Mucosa of descending colon (tissue), 3 donors: ENCODE data around the gene PIK3C2B. TPM values are rescaled to one million over a fixed set of nuclear protein-coding genes. Genes with fewer than 3 reads are reported as not detected.
"Not testable (repeated sequence)": the region's sequence is repeated elsewhere in the genome, so short reads cannot be mapped to it uniquely, and the experiment has no call there.

Experiments
- ATAC-seq: fragments of 200-7000 bp; cut with Tn5 transposase; one replicate; pipeline ENCODE4 v1.9.1; 2020; ENCODE audit warnings: mild to moderate bottlenecking, moderate library complexity
- DNase-seq, 3 donors: peaks; one replicate each; pipeline ENCODE4 v3.0.0-alpha.2; 2020
- H3K36me3 ChIP-seq: fragments of 200-600 bp; one replicate; pipeline ENCODE4 v1.8.0; 2021; ENCODE audit warnings: low read depth, mild to moderate bottlenecking
- H3K4me1 ChIP-seq: fragments of 200-600 bp; one replicate; pipeline ENCODE4 v1.8.0; 2021; ENCODE audit warnings: low read depth, mild to moderate bottlenecking
- H3K4me3 ChIP-seq: fragments of 200-600 bp; one replicate; pipeline ENCODE4 v1.8.0; 2021; ENCODE audit warnings: mild to moderate bottlenecking
- H3K9me3 ChIP-seq: fragments of 200-600 bp; one replicate; pipeline ENCODE4 v1.8.0; 2021; ENCODE audit warnings: mild to moderate bottlenecking
- CTCF ChIP-seq: fragments of 200-600 bp; IDR thresholded peaks from one replicate; pipeline ENCODE4 v1.8.0; 2022; ENCODE audit warnings: antibody characterized with exemption, mild to moderate bottlenecking
- intact Hi-C, 2 donors: fragments of 100-400 bp; cut with DNase I in 1 of 2; cut with micrococcal nuclease in 1 of 2; formaldehyde crosslinking; loops; one replicate each; pipeline versions ENCODE4 v1.11.0 to v1.11.1; 2022; cut with DNase I, micrococcal nuclease
- total RNA-seq, 3 donors: library from RNA; stranded (reverse); fragmentation: NEBNext Ultra II Directional in 2 of 3; extraction: Animal tissue kit (Norgen Biotek cat#: 25700) in 2 of 3; gene quantifications; one replicate each; pipeline versions ENCODE4 v1.2.1 to v1.2.4, GENCODE V29; 2021 to 2023
- donor health status: DM: no; HTN: no; CAD: no; lungs with moderate emphysema.
- donor health status: DM: no; HTN: no; CAD: no.
- donor health status: DM: no; HTN: yes; CAD: no.

The PIK3C2B gene
- total RNA-seq, 3 donors from 2014 or later: 66.5 to 117 (median 90.4) TPM

DNA sequence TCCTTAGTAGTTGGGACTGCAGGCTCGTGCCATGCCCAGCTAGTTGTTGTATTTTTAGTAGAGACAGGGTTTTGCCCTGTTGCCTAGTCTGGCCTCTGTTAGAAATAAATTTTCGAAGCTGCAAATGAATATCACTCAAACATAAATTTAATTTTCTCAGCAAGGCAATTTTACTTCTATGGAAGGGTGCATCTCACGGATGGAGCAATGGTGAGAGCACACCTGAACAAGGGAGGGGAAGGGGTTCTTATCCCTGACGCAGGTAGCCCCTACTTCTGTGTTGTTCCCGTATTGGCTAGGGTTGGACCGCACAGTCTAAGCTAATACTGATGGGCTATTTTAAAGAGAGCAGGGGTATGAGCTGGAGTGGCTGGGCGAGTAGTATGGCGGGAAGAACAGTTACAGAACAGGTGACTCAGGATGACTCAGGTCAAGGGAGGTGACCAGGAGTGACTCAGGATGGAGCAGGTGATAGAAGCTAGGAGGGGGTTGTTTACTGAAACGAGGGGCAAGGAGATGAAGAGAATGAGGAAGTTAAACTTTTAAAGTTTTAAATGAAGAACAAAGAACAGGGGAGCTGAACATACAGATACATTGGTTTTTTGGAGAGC, 29.1 kb upstream of the PIK3C2B start:
- TF ChIP-seq CTCF: no peak
- H3K9me3 ChIP-seq: peaks cover 3% of the 10 kb centered on the region
- intact Hi-C loops: no loop called here
- H3K4me3 ChIP-seq: no peak overlapping the region
- DNase-seq (no peak), ATAC-seq (peak; percentile 42)
- peaks cover 5% of the 10 kb centered on the region for H3K4me1 ChIP-seq
- H3K36me3 ChIP-seq: no peaks in the 10 kb centered on the region

- DNase-seq, ATAC-seq, H3K36me3 ChIP-seq, intact Hi-C loops, H3K9me3 ChIP-seq, H3K4me3 ChIP-seq: not testable (repeated sequence)
- peaks cover 15% of the 10 kb centered on the region for H3K4me1 ChIP-seq
These were observed 27.4 kb upstream of the PIK3C2B start for GRCh38 chr1:204521941-204522521.

DNA sequence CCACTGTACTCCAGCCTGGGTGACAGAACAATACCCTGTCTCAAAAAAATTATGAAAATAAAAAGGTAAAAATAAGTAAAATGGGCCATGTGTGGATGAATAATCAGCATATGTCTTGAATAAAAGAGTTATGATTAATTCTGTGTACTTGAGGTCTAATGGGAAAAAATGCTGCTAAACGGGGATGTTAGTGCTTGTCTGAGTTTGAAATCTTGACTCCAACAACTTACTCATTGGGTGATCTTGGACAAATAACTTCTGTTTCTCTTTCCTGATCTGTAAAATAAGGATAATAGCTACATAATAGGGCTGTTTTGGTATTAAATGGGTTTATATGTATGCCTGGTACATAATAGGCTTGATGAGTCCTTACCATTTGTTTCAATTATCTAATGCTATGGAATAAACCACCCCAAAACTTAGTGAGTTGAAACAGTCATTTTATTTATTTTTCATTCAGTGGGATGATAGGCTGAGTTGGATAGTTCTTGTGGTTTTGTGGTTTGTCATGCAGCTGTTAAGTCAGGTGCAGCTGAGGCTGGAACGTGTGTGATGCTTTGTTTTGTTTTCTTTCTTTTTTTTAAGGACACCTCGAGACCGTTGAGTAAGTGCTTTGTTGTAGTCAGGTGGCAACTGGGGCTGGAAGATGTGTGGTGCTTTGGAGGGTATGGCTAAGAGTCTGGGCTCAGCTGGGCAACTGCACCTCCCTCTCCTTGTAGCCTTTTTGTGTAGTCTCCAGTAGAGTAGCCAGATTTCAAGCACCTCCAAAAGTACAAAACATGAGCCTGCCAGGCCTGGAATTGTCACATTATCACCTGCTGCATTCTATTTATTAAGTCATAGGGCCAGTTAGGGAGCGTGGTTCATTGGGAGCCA, 26.5 kb upstream of the PIK3C2B start:
- DNase-seq (no peak), ATAC-seq (peak; percentile 38)
- Histone ChIP-seq H3K36me3 (no peaks in the 10 kb centered on the region), H3K4me3 (no peak overlapping the region), H3K4me1 (peaks cover 15% of the 10 kb centered on the region), H3K9me3 (peaks cover 3% of the 10 kb centered on the region)
- no peak for TF ChIP-seq CTCF
- intact Hi-C loops: no loop called here

GRCh38 chr1:204517382-204517781, 22.8 kb upstream of the PIK3C2B start:
- intact Hi-C loops, ATAC-seq, DNase-seq, H3K36me3 ChIP-seq, H3K9me3 ChIP-seq, H3K4me3 ChIP-seq: not testable (repeated sequence)
- peaks cover 15% of the 10 kb centered on the region for H3K4me1 ChIP-seq

GRCh38 chr1:204516180-204516879, 21.7 kb upstream of the PIK3C2B start, which contains the start of gene MDM4:
MDM4 (plus strand) TSS chr1:204516406; CDS start chr1:204525519, 9,113 bp downstream.
- ATAC-seq (peak; percentile 97), DNase-seq (peak; percentile 92 to 94 (median 93))
- H3K4me1 ChIP-seq: peaks cover 15% of the 10 kb centered on the region
- H3K36me3 ChIP-seq: no peaks in the 10 kb centered on the region
- peak within 1 kb of the TSS; percentile 42 for H3K4me3 ChIP-seq
- no peaks in the 10 kb centered on the region for H3K9me3 ChIP-seq
- TF ChIP-seq CTCF: no peak
- intact Hi-C loops: no loop called here

GRCh38 chr1:204514828-204515227, 20.2 kb upstream of the PIK3C2B start:
- Histone ChIP-seq H3K9me3 (no peaks in the 10 kb centered on the region), H3K4me1 (peaks cover 10% of the 10 kb centered on the region), H3K4me3 (no peak overlapping the region), H3K36me3 (no peaks in the 10 kb centered on the region)
- intact Hi-C loops: no loop called here
- DNase-seq (no peak), ATAC-seq (no peak)
- no peak for TF ChIP-seq CTCF
